Right hindlimb (tissue), 1 donor: ENCODE results near the gene TSPAN14.

ENCODE experiments used
- DNase-seq: peaks from one replicate; pipeline ENCODE4 v3.0.0-alpha.2; 2018

TSPAN14 gene

DNA sequence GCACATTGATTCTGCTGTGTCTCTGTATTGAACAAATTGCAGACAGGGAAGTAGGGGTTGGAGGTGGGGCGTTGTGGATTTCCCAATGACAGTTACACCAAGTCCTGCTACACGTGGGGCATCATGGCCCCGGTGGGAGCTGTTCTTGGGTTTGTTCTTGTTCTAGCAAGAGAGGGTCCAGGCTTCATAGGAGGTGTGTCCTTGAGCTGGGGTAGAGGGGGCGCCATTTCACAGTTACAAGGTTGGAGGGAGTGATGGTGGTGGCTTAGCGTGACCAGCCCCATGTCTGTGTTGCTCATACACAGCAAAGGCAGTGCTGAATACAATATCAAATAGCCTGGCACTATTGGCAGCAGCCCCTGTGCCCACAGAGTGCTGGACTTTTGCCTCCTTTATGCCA is 99.3 kb downstream of the TSPAN14 start:
- no peak for DNase-seq

DNA sequence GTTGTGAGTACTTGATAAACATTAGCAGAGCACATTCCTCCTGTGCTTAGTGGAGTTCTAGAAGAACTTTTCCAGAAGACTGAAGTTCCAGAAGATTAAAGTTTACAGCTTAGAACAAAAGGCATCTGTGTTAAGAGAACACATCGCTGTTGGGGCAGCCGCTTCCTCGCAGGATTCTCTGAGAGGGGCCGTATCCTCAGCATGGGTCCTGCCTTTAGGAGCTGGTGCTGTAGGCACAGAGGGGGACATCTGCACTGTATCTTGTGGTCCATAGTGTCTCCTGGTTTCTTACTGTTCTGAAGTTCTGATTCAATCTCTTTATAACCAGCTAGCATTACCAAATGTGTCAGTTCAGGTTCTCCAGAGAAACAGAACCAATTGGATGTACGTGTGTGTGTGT is 99.9 kb downstream of the TSPAN14 start:
- no peak for DNase-seq

DNA sequence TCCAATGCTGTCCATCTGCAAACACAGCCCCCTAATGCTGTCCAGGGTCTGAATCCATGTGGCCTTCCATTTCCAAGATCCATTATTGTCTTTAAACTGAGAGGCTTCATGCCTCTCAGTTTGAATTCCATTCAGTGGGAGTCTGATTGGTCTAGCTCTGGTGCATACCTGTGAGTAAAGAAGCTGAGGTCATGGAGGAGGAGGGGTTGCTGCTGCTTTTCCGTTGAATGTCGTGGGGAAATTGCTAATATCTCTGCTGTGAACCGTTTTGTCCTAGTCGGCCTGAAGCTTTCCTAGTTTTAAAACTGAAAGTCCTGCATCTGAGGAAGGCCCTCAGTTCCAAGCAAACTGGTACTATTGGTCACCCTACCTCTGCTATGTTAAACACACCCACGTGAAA is 101.3 kb downstream of the TSPAN14 start:
- no peak for DNase-seq

DNA sequence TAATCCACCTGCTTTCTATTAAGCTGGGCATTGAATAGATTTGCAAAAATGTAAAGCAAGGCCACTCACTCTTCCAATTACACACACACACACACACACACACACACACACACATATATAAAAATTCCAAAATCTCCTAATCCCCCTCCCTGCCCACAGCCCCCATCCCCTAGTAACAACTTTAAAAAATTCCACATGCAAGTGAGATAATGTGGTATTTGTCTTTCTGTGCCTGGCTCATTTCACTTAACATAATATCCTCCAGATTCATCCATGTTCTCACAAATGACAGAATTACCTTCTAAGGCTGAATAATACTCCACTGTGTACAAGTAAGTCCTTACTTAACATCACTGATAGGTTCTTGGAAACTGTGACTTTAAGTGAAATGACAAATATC is 107.8 kb downstream of the TSPAN14 start:
- no peak for DNase-seq

DNA sequence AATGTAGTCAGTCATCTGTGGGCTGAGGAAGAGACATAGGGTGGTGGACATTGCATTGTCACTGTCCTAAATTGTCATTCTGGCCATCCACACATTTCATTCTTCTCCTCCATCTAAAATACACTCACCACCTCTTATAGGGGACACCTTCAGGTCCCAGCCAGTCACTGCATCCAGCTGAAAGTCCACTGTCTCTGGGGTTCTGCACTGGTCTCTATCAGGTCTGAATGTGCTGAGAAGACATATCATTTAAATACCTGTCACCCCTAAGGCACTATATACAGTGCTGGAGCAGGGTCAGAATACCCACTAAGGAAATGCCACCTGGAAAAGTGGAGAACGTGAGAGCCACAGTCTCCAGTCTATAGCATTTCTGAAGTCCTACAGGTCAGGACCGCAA is 113.2 kb downstream of the TSPAN14 start:
- no peak for DNase-seq

DNA sequence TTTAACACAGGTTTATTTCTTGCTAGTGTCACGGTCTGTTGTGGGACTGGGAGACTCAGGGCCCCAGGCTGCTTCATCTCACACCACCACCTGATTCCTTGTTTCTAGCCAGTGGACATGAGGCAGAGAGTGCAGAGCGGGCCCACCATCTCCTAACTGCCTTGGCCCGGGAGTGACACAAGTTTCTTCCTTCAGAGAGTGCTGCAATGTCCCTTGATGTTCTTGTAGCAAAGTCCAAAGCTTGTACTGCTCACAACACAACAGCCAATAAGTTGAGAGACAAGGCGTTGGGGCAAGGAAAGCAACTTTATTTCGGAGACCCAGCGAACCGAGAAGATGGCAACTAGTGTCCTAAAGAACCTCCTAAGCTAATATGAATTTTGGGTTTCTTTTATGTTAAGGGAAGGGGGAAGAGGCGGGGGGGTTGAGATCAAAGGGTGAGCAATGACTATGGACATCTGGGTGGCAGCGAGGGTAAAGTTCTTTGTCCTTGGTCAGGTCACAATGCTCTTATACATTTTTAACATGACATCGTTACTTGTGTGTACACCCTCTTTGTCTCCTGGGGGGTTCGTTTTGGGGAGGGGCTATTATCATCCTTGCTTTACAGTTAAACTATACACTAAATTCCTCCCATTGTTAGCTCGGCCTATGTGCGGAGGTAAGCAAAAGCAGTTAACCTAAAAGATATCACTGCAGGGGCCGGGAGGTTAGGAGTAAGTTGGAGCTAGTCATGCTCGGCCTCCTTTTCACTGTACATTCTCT is 115.2 kb downstream of the TSPAN14 start:
- no peak for DNase-seq

DNA sequence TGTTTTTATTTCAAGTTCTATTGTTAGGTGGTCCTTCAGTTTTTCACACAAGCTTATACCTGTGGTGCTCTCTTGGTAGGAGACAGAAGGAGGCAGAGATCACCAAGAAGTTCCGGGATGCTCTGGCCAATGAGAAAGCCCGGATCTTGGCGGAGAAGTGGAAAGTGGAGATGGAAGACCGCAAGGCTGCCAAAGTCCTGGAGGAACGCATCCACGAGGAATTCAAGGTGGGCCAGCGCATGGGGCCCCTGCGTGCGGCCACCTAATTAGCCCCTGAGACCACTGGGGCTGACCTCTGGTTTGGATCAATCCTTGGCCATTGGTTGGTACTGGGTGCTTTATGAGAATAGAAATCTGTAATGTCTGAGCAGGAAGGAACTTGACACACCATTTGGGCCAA is 117.2 kb downstream of the TSPAN14 start:
- no peak for DNase-seq

DNA sequence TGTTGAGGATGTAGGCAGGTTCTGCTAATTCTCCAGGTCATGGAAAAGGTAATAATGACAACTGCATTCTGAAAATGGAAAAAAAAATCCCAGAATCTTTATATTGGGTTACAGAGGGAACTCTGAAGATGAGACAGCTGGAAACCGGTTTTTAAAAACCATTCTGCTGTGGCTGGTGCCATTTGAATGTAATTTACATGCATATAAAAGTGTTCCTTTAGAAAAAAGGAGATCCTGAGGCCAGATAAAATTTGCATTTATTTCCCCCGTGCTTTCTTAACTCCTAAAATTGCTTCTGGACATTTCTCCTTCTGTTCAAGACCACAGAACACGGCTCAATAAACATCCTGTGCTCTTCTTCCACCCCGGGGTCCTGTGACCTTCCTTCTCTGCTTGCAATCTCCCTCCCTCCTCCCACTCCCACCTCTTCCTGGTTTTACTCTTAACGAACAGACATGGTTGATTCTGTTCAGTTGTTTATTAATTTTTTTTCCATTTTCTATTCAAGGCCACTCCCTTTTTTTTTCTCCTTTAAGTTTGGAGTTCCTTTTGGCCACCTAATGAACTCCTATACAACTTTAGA is 125.2 kb downstream of the TSPAN14 start:
- no peak for DNase-seq

DNA sequence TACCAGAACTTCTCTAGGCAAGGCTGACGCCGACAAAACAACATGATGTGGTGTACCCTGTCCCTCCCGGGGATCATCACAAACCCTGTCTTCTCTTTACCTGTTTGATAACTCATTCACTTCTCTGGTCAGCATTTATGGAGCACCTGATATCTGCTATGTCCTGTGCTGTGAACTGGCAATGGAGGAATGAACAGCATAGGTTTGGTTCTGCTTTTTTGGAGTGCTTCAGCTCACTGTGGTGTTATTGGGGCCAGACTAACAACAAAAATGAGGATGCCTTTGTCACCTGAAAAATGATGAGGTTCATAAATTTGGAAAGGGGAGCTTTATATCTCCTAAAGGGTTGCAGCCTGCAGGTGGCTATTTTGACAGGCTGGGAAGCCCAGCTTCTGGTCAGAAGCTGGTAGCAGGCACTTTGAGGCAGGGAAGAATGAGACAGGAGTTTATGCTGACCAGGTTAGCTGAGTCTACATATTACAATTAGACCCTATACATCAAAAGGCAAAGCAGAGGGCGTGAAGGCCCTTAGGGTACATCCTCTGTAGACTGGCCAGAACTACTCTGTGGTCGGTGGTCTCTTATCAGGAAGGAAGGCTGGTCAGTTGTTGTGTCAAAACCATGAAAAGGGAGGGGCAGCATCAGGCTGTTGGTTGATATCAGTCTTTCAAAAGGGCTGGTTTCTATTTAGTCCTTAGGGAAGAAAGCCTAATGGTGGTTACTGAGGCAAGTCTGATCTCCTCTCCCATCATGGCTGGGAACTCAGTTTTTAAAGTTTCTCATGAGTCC is 125.9 kb downstream of the TSPAN14 start:
- DNase-seq = no peak

DNA sequence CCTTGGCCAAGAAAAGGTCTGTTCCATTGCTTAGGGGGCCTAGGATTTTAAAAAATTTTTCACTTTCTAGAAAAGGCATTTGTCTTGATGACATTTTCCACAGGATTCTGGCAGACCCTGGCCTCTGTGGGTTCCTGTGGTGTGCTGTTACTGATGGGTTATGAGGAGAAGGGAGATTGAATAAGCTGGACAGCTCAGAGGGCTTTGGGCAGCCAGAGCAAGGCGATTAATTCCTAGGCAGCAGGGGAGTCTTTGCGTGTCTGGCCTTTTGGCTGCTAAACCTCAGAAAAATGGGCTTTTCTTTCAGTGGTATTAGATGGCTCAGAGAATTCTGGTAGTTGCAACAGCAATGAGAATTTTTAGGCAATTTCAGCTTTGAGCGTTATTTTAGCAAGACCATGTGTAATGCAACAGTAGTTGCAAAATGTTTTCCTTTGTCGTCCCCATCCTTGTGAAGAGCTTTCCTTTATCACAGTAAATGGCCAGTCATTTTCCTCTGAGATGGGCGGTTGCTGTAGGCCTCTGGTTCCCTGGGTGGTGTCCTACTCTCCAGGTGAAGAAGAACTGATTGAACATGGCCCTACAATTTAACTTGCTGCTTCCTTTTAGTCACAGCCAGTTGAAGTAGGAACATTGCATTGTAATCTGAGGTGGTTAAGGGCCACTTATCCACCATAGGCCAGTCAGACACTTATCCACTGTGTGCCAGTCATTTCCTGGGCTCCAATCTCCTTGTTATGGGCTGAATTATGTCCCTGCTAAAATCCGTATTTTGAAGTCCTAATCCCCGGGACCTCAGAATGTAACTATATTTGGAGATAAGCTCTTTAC is 126.7 kb downstream of the TSPAN14 start:
- DNase-seq = peak; percentile 62

DNA sequence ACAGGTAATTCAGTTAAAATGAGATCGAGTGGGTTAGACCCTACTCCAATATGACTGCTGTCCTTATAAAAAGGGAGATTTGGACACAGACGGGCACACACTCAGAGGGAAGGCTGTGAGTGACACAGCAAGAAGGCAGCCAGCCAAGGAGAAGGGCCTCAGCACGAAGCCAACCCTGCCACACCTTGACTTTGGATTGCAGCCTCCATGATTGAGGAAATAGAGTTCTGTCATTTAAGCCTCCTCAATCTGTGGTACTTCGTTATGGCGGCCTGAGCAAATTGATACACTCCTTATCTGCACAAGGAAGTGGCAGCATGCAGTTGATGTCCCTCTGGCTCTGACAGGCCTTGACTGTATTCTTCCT is 127.3 kb downstream of the TSPAN14 start:
- no peak for DNase-seq

DNA sequence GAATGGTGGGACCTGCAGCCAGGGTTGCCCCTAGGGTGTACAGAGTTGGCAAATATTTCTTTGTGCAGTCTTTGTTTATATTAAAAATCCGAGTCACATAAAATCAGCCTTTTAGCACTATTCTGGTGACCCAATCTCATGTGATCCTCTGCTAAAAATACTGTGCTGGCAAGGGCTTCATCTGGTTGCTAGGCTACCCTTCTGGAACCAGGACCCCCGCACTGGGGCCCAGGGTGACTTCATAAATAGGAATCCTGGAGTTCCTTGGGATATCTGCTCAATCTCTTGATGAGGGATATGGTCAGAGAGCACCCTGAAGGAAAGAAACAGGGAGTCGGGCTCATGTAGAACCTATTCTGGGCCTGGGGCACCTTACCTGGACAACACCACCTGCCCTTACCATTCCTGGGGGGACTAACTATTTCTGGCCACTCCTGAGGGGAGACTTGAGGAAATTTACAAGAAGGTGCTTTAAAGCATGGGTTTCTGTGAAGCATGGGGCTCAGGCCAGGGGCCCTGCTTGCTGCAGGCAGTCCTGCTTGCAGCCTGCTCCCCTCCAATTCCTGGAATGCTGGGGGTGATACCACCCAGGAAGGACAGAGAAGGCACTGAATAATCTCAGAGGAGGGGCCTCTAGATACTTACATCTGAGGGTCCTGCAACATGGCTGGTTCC is 128.3 kb downstream of the TSPAN14 start:
- DNase-seq = peak; percentile 34
